HepG2 (cell line): ENCODE data around the gene SLC9B2. TPM values are rescaled to one million over a fixed set of nuclear protein-coding genes. Genes with fewer than 3 reads are reported as not detected.

ENCODE experiments used
- ARHGAP35 ChIP-seq: sonication (generic); formaldehyde crosslinking; IDR thresholded peaks from 2 replicates; pipeline ENCODE4 v1.9.0; 2022; ENCODE audit warnings: mild to moderate bottlenecking, inconsistent platforms, moderate library complexity, missing genetic modification reagents, borderline replicate concordance
- DNMT3B ChIP-seq: conservative IDR thresholded peaks from 2 replicates; pipeline ENCODE4 v1.6.1; 2016; ENCODE audit warnings: missing biosample characterization, control low read depth
- GABPA ChIP-seq, 2 experiments: IDR thresholded peaks; 2 replicates each; pipeline ENCODE4 v1.6.1; 2011 to 2016; ENCODE audit warnings: low read depth in 2 of 2, low read length in 1 of 2, missing biosample characterization in 1 of 2, missing genetic modification characterization in 1 of 2
- NCOA2 ChIP-seq: sonication (generic); formaldehyde crosslinking; IDR thresholded peaks from 2 replicates; pipeline ENCODE4 v1.8.0; 2022; ENCODE audit warnings: inconsistent platforms
- PHF5A ChIP-seq: IDR thresholded peaks from one replicate; pipeline ENCODE4 v1.6.1; 2018; ENCODE audit warnings: low read depth, missing genetic modification reagents; ENCODE audit not compliant: unreplicated experiment
- RXRB ChIP-seq: IDR thresholded peaks from 2 replicates; pipeline ENCODE4 v1.6.1; 2016; ENCODE audit warnings: borderline replicate concordance, missing genetic modification reagents, missing compliant biosample characterization
- SAP130 ChIP-seq: IDR thresholded peaks from 2 replicates; pipeline ENCODE4 v1.6.1; 2016; ENCODE audit warnings: low read depth
- SRSF4 ChIP-seq: fragments of 200-400 bp; formaldehyde crosslinking; IDR thresholded peaks from one replicate; pipeline ENCODE4 v1.6.1; 2018; ENCODE audit warnings: mild to moderate bottlenecking, low read depth, low read length, moderate library complexity; ENCODE audit not compliant: poor library complexity, severe bottlenecking
- THAP11 ChIP-seq: IDR thresholded peaks from 2 replicates; pipeline ENCODE4 v1.6.1; 2016; ENCODE audit warnings: missing biosample characterization, missing genetic modification reagents
- ZNF333 ChIP-seq: sonication (generic); formaldehyde crosslinking; IDR thresholded peaks from 2 replicates; pipeline ENCODE4 v1.4.0; 2020; ENCODE audit warnings: mild to moderate bottlenecking, missing genetic modification reagents, borderline replicate concordance
- ZNF33A ChIP-seq: sonication (generic); formaldehyde crosslinking; IDR thresholded peaks from 2 replicates; pipeline ENCODE4 v1.5.1; 2020; ENCODE audit warnings: missing genetic modification reagents, mild to moderate bottlenecking, moderate library complexity, borderline replicate concordance
- ZNF430 ChIP-seq: sonication (generic); formaldehyde crosslinking; IDR thresholded peaks from 2 replicates; pipeline ENCODE4 v1.9.0; 2021; ENCODE audit warnings: mild to moderate bottlenecking, missing genetic modification reagents
- ZNF75D ChIP-seq: sonication (generic); formaldehyde crosslinking; IDR thresholded peaks from 2 replicates; pipeline ENCODE4 v1.8.1; 2023; ENCODE audit warnings: missing genetic modification reagents, mild to moderate bottlenecking, borderline replicate concordance
- ZSCAN21 ChIP-seq: sonication (generic); formaldehyde crosslinking; IDR thresholded peaks from 2 replicates; pipeline ENCODE4 v1.8.0; 2022; ENCODE audit warnings: mild to moderate bottlenecking, missing genetic modification reagents, moderate library complexity, borderline replicate concordance
- polyA plus RNA-seq, 8 experiments: library from polyadenylated mRNA; depleted of rRNA in 3 of 8; stranded (reverse) in 7 of 8; unstranded in 1 of 8; fragments of >200 nt; fragmentation: Illumina TruSeq in 4 of 8; extraction: Trizol in 4 of 8; gene quantifications; 2 replicates each; pipeline versions ENCODE4 v1.2.1 to v1.2.3, GENCODE V29; 2011 to 2016; ENCODE audit warnings: low read depth in 4 of 8, missing spikeins in 1 of 8, mixed read lengths in 1 of 8; ENCODE audit not compliant: insufficient read depth in 1 of 8
- total RNA-seq, 5 experiments: library from RNA; depleted of rRNA; stranded (reverse); fragments of >200 nt; fragmentation: Illumina TruSeq; extraction: Trizol; gene quantifications; 2 replicates each; pipeline ENCODE4 v1.2.3, GENCODE V29; 2016; ENCODE audit warnings: low read depth in 1 of 5
- TF ChIP-seq, protein P1 (sequence below): sonication (generic); formaldehyde crosslinking; IDR thresholded peaks from 2 replicates; pipeline ENCODE4 v1.4.0; 2020; ENCODE audit warnings: mild to moderate bottlenecking, missing genetic modification reagents
- TF ChIP-seq, protein P2 (sequence below): sonication (generic); formaldehyde crosslinking; IDR thresholded peaks from 2 replicates; pipeline ENCODE4 v1.5.1; 2020; ENCODE audit warnings: missing genetic modification reagents, mild to moderate bottlenecking, borderline replicate concordance
- TF ChIP-seq, protein P3 (sequence below), 2 experiments: sonication (generic) in 1 of 2; formaldehyde crosslinking in 1 of 2; IDR thresholded peaks; 2 replicates each; pipeline versions ENCODE4 v1.4.0 to v1.6.1; 2018 to 2020; ENCODE audit warnings: missing genetic modification reagents in 2 of 2, borderline replicate concordance in 1 of 2, low read depth in 1 of 2, mild to moderate bottlenecking in 1 of 2, missing biosample characterization in 1 of 2
- TF ChIP-seq, protein P4 (sequence below): sonication (generic); formaldehyde crosslinking; IDR thresholded peaks from 2 replicates; pipeline ENCODE4 v1.4.0; 2020; ENCODE audit warnings: low read depth, missing genetic modification reagents
- TF ChIP-seq, protein P5 (sequence below): sonication (generic); formaldehyde crosslinking; IDR thresholded peaks from 2 replicates; pipeline ENCODE4 v1.4.0; 2020; ENCODE audit warnings: missing genetic modification reagents, borderline replicate concordance

Gene SLC9B2
- total and polyA plus RNA-seq, 2 of the 13 experiments (the other 11 are each of a cell fraction or from before 2014, with no cell fraction given) = 23.5 to 38.5 TPM

DNA sequence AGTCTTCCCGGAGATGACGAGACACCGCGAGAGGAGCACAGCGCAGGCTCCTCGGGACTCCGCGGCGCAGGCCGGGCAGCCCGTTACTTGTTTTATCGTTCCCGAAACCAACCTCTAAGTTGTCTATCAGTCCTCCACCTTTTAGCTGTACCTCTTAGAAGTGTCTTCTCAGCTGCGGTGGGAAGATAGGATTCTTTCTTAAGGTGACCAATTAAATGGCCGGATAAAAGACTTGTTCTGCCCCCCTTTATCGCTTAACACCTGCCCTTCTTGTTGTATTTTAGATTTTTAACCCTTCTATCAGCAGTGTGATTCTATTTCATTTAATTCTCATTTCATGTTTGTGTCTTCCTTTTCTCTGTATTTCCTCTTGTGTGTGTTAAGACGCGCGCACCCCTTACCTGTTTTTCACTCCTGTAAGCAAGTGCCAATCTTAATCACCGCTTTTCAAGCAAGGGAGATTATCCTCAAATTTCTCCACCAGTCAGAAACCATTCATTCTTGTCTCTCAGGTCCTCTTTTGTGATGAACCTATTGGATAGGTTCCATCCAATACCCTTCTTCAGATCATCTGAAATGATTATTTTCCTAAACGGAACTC is at the start of gene SLC9B2 (continued):
- TF ChIP-seq, protein P1, sequence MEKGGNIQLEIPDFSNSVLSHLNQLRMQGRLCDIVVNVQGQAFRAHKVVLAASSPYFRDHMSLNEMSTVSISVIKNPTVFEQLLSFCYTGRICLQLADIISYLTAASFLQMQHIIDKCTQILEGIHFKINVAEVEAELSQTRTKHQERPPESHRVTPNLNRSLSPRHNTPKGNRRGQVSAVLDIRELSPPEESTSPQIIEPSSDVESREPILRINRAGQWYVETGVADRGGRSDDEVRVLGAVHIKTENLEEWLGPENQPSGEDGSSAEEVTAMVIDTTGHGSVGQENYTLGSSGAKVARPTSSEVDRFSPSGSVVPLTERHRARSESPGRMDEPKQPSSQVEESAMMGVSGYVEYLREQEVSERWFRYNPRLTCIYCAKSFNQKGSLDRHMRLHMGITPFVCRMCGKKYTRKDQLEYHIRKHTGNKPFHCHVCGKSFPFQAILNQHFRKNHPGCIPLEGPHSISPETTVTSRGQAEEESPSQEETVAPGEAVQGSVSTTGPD = no peak
- TF ChIP-seq DNMT3B (CRISPR knock-in tag) (no peak), ZNF33A (CRISPR knock-in tag) (no peak; the same call in 1 of the 2 replicates), ZNF75D (CRISPR knock-in tag) (no peak), THAP11 (CRISPR knock-in tag) (peak; percentile 10; the same call in 1 of the 2 replicates), RXRB (CRISPR knock-in tag) (no peak), SRSF4 (no peak), PHF5A (CRISPR knock-in tag) (no peak), ZSCAN21 (CRISPR knock-in tag) (no peak), NCOA2 (CRISPR knock-in tag) (0 out of 2 replicates have a peak, but pooled peaks have one; percentile 26), ZNF333 (CRISPR knock-in tag) (no peak), SAP130 (peak; percentile 51; the same call in 1 of the 2 replicates), ZNF430 (CRISPR knock-in tag) (no peak), ARHGAP35 (CRISPR knock-in tag) (no peak), GABPA (IDR thresholded peaks at IDR 0.05; ENCODE audit: low read depth, low read length) (no peak), GABPA (CRISPR knock-in tag; IDR thresholded peaks at IDR 0.05; ENCODE audit: low read depth) (0 out of 2 replicates have a peak, but pooled peaks have one; percentile 17)
- TF ChIP-seq, protein P2, sequence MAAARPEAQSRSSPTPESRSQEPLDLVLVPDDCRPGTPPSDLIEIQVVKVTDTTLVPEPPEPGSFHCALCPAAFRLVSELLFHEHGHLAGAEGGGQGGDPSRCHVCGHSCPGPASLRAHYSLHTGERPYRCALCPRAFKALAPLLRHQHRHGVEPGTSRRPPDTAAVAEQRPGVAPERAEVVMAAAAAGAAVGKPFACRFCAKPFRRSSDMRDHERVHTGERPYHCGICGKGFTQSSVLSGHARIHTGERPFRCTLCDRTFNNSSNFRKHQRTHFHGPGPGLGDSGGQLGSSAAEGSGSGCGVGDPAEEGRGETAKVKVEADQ (CRISPR knock-in tag) = no peak
- TF ChIP-seq, protein P3, sequence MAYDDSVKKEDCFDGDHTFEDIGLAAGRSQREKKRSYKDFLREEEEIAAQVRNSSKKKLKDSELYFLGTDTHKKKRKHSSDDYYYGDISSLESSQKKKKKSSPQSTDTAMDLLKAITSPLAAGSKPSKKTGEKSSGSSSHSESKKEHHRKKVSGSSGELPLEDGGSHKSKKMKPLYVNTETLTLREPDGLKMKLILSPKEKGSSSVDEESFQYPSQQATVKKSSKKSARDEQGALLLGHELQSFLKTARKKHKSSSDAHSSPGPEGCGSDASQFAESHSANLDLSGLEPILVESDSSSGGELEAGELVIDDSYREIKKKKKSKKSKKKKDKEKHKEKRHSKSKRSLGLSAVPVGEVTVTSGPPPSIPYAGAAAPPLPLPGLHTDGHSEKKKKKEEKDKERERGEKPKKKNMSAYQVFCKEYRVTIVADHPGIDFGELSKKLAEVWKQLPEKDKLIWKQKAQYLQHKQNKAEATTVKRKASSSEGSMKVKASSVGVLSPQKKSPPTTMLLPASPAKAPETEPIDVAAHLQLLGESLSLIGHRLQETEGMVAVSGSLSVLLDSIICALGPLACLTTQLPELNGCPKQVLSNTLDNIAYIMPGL (CRISPR knock-in tag; IDR thresholded peaks at IDR 0.05; ENCODE audit: borderline replicate concordance in 1 of 2, low read depth in 1 of 2) = 0 out of 4 replicates have a peak, but pooled peaks have one; percentile 20 to 68
- TF ChIP-seq, protein P4, sequence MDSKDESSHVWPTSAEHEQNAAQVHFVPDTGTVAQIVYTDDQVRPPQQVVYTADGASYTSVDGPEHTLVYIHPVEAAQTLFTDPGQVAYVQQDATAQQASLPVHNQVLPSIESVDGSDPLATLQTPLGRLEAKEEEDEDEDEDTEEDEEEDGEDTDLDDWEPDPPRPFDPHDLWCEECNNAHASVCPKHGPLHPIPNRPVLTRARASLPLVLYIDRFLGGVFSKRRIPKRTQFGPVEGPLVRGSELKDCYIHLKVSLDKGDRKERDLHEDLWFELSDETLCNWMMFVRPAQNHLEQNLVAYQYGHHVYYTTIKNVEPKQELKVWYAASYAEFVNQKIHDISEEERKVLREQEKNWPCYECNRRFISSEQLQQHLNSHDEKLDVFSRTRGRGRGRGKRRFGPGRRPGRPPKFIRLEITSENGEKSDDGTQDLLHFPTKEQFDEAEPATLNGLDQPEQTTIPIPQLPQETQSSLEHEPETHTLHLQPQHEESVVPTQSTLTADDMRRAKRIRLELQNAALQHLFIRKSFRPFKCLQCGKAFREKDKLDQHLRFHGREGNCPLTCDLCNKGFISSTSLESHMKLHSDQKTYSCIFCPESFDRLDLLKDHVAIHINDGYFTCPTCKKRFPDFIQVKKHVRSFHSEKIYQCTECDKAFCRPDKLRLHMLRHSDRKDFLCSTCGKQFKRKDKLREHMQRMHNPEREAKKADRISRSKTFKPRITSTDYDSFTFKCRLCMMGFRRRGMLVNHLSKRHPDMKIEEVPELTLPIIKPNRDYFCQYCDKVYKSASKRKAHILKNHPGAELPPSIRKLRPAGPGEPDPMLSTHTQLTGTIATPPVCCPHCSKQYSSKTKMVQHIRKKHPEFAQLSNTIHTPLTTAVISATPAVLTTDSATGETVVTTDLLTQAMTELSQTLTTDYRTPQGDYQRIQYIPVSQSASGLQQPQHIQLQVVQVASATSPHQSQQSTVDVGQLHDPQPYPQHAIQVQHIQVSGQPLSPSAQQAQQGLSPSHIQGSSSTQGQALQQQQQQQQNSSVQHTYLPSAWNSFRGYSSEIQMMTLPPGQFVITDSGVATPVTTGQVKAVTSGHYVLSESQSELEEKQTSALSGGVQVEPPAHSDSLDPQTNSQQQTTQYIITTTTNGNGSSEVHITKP (CRISPR knock-in tag) = no peak
- TF ChIP-seq, protein P5, sequence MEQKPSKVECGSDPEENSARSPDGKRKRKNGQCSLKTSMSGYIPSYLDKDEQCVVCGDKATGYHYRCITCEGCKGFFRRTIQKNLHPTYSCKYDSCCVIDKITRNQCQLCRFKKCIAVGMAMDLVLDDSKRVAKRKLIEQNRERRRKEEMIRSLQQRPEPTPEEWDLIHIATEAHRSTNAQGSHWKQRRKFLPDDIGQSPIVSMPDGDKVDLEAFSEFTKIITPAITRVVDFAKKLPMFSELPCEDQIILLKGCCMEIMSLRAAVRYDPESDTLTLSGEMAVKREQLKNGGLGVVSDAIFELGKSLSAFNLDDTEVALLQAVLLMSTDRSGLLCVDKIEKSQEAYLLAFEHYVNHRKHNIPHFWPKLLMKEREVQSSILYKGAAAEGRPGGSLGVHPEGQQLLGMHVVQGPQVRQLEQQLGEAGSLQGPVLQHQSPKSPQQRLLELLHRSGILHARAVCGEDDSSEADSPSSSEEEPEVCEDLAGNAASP = no peak
